Measurements from ENCODE around the gene ZFP2.
"Not testable (repeated sequence)": the region's sequence is repeated elsewhere in the genome, so short reads cannot be mapped to it uniquely, and the experiment has no call there.

The ZFP2 gene

GRCh38 chr5:178854284-178854683 lies 41.4 kb upstream of the ZFP2 start:
- no peak for DNase-seq (ENCODE audit: low read depth in 1 of 2, low spot score in 1 of 2)

GRCh38 chr5:178859625-178860521 lies 35.8 kb upstream of the ZFP2 start, which contains the start of gene ZNF354B:
Gene ZNF354B (plus strand): TSS chr5:178859953. CDS start chr5:178861048, 1,095 bp downstream.
- peak; percentile 77 to 91 for DNase-seq (ENCODE audit: low read depth in 1 of 2, low spot score in 1 of 2)
- TF ChIP-seq POLR2AphosphoS5 (IDR thresholded peaks at IDR 0.05; ENCODE audit: low read depth) (no peak; the same call in 1 of the 2 replicates), GABPA (IDR thresholded peaks at IDR 0.05; ENCODE audit: low read depth) (no peak), SPI1 (IDR thresholded peaks at IDR 0.05; ENCODE audit: borderline replicate concordance, low read depth) (no peak), CTCF (IDR thresholded peaks at IDR 0.05; ENCODE audit: insufficient read depth, low read length) (no peak), REST (IDR thresholded peaks at IDR 0.05; ENCODE audit: insufficient replicate concordance, low read depth) (no peak)

More at GRCh38 chr5:178854284-178854683, 41.4 kb upstream of the ZFP2 start:
- Histone ChIP-seq H3K27me3 (ENCODE audit: insufficient read depth, poor library complexity, severe bottlenecking) (no peaks in the 10 kb centered on the region), H3K4me3 (replicated peaks; ENCODE audit: insufficient read depth, low read length) (no peak overlapping the region), H3K27ac (replicated peaks) (no peak overlapping the region)
- no peak for TF ChIP-seq POLR2AphosphoS5 (IDR thresholded peaks at IDR 0.05; ENCODE audit: low read depth)
- TF ChIP-seq GABPA (IDR thresholded peaks at IDR 0.05; ENCODE audit: low read depth), result no peak
- no peak for TF ChIP-seq CTCF (IDR thresholded peaks at IDR 0.05; ENCODE audit: insufficient read depth, low read length)
- TF ChIP-seq REST (IDR thresholded peaks at IDR 0.05; ENCODE audit: insufficient replicate concordance, low read depth), result no peak
- TF ChIP-seq SPI1 (IDR thresholded peaks at IDR 0.05; ENCODE audit: borderline replicate concordance, low read depth), result no peak

GRCh38 chr5:178860615-178861014 lies 35.1 kb upstream of the ZFP2 start:
- H3K27me3 ChIP-seq (ENCODE audit: insufficient read depth, poor library complexity, severe bottlenecking); DNase-seq (ENCODE audit: low read depth in 1 of 2, low spot score in 1 of 2); H3K27ac ChIP-seq (replicated peaks): not testable (repeated sequence)
- peak overlapping the region; percentile 53; the same call in 1 of the 2 replicates for H3K4me3 ChIP-seq (replicated peaks; ENCODE audit: insufficient read depth, low read length)

More at GRCh38 chr5:178859625-178860521, 35.8 kb upstream of the ZFP2 start, which contains the start of gene ZNF354B:
- H3K27ac ChIP-seq (replicated peaks), result peak within 1 kb of the TSS; percentile 33
- peak within 1 kb of the TSS; percentile 53 for H3K4me3 ChIP-seq (replicated peaks; ENCODE audit: insufficient read depth, low read length)
- no peaks in the 10 kb centered on the region for H3K27me3 ChIP-seq (ENCODE audit: insufficient read depth, poor library complexity, severe bottlenecking)

GRCh38 chr5:178861627-178862026 lies 34.1 kb upstream of the ZFP2 start:
- Histone ChIP-seq H3K27me3 (ENCODE audit: insufficient read depth, poor library complexity, severe bottlenecking) (no peaks in the 10 kb centered on the region), H3K4me3 (replicated peaks; ENCODE audit: insufficient read depth, low read length) (no peak overlapping the region), H3K27ac (replicated peaks) (no peak overlapping the region)
- TF ChIP-seq GABPA (IDR thresholded peaks at IDR 0.05; ENCODE audit: low read depth) (no peak), CTCF (IDR thresholded peaks at IDR 0.05; ENCODE audit: insufficient read depth, low read length) (no peak)
- DNase-seq (ENCODE audit: low read depth in 1 of 2, low spot score in 1 of 2), result no peak

Measured in HL-60 (cell line).